Measurements from ENCODE around the gene AKR1B15.

Gene AKR1B15

GRCh38 chr7:134548877-134549276, at the start of gene AKR1B15:
AKR1B15 (plus strand) TSS chr7:134549110; CDS start chr7:134564620, 15,510 bp downstream.
- DNase-seq (peak; percentile 40), ATAC-seq (replicated peaks) (peak; percentile 64 to 89)
- Mint-ChIP-seq H3K4me3 (no peak within 1 kb of the TSS), H3K4me1 (peaks cover 6 to 7% of the 10 kb centered on the region in 2 donors), H3K9me3 (no peaks in the 10 kb centered on the region), H3K27me3 (peaks cover 23 to 35% of the 10 kb centered on the region in 2 donors), H3K36me3 (no peaks in the 10 kb centered on the region), H3K27ac (peak within 1 kb of the TSS; percentile 20)

DNA sequence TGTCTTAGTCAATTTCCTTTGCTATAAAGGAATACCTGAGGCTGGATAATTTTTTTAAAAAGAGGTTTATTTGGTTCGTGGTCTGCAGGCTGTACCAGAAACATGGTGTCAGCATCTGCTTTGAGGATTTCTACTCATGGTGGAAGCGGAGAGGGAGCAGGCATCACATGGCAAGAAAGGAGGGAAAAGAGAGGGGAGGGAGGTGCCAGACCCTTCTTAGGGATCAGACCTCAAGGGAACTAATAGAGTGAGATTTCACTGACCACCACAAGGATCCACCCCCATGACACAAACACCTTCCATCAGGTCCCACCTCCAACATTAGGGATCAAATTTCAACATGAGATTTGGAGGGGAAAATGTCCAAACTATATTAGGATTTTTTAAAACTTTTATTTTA, 48.5 kb upstream of the AKR1B15 start:
- H3K27me3 Mint-ChIP-seq, result peaks cover 13 to 23% of the 10 kb centered on the region in 2 donors
- DNase-seq (no peak), ATAC-seq (replicated peaks) (no peak)
- H3K36me3 Mint-ChIP-seq, result no peaks in the 10 kb centered on the region
- peaks cover 0 to 2% of the 10 kb centered on the region in 2 donors for H3K4me1 Mint-ChIP-seq
- no peak overlapping the region for H3K4me3 Mint-ChIP-seq
- H3K27ac Mint-ChIP-seq, result no peak overlapping the region
- no peaks in the 10 kb centered on the region for H3K9me3 Mint-ChIP-seq

GRCh38 chr7:134500982-134501381, 47.9 kb upstream of the AKR1B15 start:
- H3K9me3 Mint-ChIP-seq, result no peaks in the 10 kb centered on the region
- no peak overlapping the region for H3K4me3 Mint-ChIP-seq
- H3K27ac Mint-ChIP-seq, result no peak overlapping the region
- H3K4me1 Mint-ChIP-seq, result no peaks in the 10 kb centered on the region
- DNase-seq (no peak), ATAC-seq (replicated peaks) (no peak)
- H3K27me3 Mint-ChIP-seq, result peaks cover 13 to 25% of the 10 kb centered on the region in 2 donors
- no peaks in the 10 kb centered on the region for H3K36me3 Mint-ChIP-seq

GRCh38 chr7:134502463-134503371, 46.2 kb upstream of the AKR1B15 start:
- H3K9me3 Mint-ChIP-seq, result no peaks in the 10 kb centered on the region
- H3K27ac Mint-ChIP-seq, result no peak overlapping the region
- no peak overlapping the region for H3K4me3 Mint-ChIP-seq
- ATAC-seq (replicated peaks) (no peak), DNase-seq (no peak)
- no peaks in the 10 kb centered on the region for H3K4me1 Mint-ChIP-seq
- H3K27me3 Mint-ChIP-seq, result peaks cover 13 to 25% of the 10 kb centered on the region in 2 donors
- H3K36me3 Mint-ChIP-seq, result no peaks in the 10 kb centered on the region

- Mint-ChIP-seq H3K27ac (no peak overlapping the region), H3K4me1 (no peaks in the 10 kb centered on the region), H3K9me3 (no peaks in the 10 kb centered on the region), H3K27me3 (peaks cover 7 to 20% of the 10 kb centered on the region in 2 donors), H3K36me3 (no peaks in the 10 kb centered on the region), H3K4me3 (no peak overlapping the region)
- DNase-seq, result no peak
- no peak for ATAC-seq (replicated peaks)
Observed at GRCh38 chr7:134504660-134505164, 44.2 kb upstream of the AKR1B15 start.

GRCh38 chr7:134505856-134506255, 43.1 kb upstream of the AKR1B15 start:
- no peak for DNase-seq

GRCh38 chr7:134509010-134509409, 39.9 kb upstream of the AKR1B15 start:
- Mint-ChIP-seq H3K36me3 (no peaks in the 10 kb centered on the region), H3K4me1 (no peaks in the 10 kb centered on the region), H3K27me3 (peaks cover 0 to 26% of the 10 kb centered on the region in 2 donors), H3K9me3 (no peaks in the 10 kb centered on the region), H3K4me3 (no peak overlapping the region), H3K27ac (no peak overlapping the region)
- DNase-seq, result no peak
- no peak for ATAC-seq (replicated peaks)

More at GRCh38 chr7:134505856-134506255, 43.1 kb upstream of the AKR1B15 start:
- Mint-ChIP-seq H3K9me3 (no peaks in the 10 kb centered on the region), H3K4me3 (no peak overlapping the region), H3K4me1 (no peaks in the 10 kb centered on the region), H3K36me3 (no peaks in the 10 kb centered on the region), H3K27me3 (peaks cover under 1 to 21% of the 10 kb centered on the region in 2 donors), H3K27ac (no peak overlapping the region)
- no peak for ATAC-seq (replicated peaks)

- no peaks in the 10 kb centered on the region for H3K9me3 Mint-ChIP-seq
- H3K27ac Mint-ChIP-seq, result no peak overlapping the region
- H3K27me3 Mint-ChIP-seq, result peaks cover 5 to 21% of the 10 kb centered on the region in 2 donors
- peaks cover 2 to 6% of the 10 kb centered on the region in 2 donors for H3K4me1 Mint-ChIP-seq
- H3K4me3 Mint-ChIP-seq, result no peak overlapping the region
- ATAC-seq (replicated peaks) (no peak), DNase-seq (no peak)
- no peaks in the 10 kb centered on the region for H3K36me3 Mint-ChIP-seq
Observed at GRCh38 chr7:134510646-134511045, 38.3 kb upstream of the AKR1B15 start.

DNA sequence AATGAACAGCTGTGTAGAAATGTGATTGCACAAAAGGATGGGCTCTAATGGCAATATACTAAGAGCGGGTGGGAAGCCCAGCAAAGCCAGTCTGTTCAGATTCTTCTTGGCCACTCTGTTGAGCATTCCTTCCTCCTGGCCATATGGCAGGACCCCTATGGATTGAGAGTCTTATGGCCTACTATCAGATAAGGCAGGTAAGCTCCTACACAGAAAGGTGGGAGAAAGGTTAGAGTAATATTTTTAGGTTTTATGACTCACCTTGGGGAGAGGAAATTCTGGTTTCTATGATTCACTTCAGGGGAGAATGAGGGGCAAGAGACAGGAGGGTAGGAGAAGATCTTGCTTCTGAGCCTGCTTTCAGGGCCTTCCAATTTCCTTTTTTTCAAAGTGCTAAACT, 36.6 kb upstream of the AKR1B15 start:
- no peak overlapping the region for H3K4me3 Mint-ChIP-seq
- DNase-seq, result no peak
- no peak overlapping the region for H3K27ac Mint-ChIP-seq
- H3K4me1 Mint-ChIP-seq, result peaks cover 2 to 6% of the 10 kb centered on the region in 2 donors
- no peaks in the 10 kb centered on the region for H3K9me3 Mint-ChIP-seq
- peaks cover 12 to 21% of the 10 kb centered on the region in 2 donors for H3K27me3 Mint-ChIP-seq
- no peaks in the 10 kb centered on the region for H3K36me3 Mint-ChIP-seq
- no peak for ATAC-seq (replicated peaks)

DNA sequence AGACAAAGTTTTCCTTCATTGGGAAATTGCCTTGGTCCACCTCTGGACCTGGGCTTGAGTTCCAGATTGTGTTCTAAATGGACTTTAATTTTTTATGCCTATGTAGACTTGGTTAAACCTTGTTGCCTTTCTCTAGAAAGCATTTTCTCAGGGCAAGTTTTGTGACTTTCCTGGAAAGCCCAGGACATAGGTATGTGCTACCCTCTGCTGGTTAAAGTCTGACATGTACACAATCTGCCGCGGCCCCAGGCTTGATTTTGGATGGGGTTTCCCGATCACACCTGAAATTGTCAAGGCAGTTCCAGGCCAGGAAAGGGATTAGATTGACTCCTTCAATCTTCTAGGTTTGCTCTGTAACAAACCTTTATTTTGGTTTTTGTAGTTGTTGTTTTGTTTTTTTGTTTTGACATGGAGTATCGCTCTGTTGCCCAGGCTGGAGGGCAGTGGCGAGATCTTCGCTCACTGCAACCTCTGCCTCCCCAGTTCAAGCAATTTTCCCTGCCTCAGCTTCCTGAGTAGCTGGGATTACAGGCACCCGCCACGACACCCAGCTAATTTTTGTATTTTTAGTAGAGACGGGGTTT, 35.6 kb upstream of the AKR1B15 start:
- peak; percentile 70 to 74 for ATAC-seq (replicated peaks)
- H3K27me3 Mint-ChIP-seq, result peaks cover 12 to 22% of the 10 kb centered on the region in 2 donors
- H3K4me3 Mint-ChIP-seq, result no peak overlapping the region
- no peaks in the 10 kb centered on the region for H3K9me3 Mint-ChIP-seq
- peak; percentile 4 for DNase-seq
- H3K27ac Mint-ChIP-seq, result no peak overlapping the region
- no peaks in the 10 kb centered on the region for H3K36me3 Mint-ChIP-seq
- H3K4me1 Mint-ChIP-seq, result peaks cover 2 to 6% of the 10 kb centered on the region in 2 donors

DNA sequence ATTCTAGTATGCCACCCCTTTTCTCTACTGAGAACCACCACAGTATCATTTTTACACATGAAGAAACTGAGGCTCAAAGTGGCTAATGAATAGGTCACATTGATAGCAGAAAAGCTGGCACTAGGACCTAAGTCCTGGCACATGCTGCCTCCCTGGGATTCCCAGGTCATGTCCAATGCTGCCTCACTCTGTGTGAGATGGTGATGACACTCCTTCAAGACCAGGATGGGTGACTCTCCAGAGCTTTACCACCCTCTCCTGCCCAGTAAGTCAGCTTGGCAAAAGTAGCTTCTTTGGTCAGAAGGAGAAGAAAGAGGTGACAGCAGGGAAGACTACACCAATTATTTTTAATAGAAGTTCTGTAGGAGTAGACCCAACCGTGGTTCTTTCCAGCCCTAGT, 34.8 kb upstream of the AKR1B15 start:
- ATAC-seq (replicated peaks), result peak in 1 of 2 donors; percentile 14
- Mint-ChIP-seq H3K27ac (no peak overlapping the region), H3K36me3 (no peaks in the 10 kb centered on the region), H3K4me1 (peaks cover 2 to 6% of the 10 kb centered on the region in 2 donors), H3K9me3 (no peaks in the 10 kb centered on the region), H3K4me3 (no peak overlapping the region), H3K27me3 (peaks cover 12 to 26% of the 10 kb centered on the region in 2 donors)
- no peak for DNase-seq

GRCh38 chr7:134514663-134515062, 34.2 kb upstream of the AKR1B15 start:
- no peaks in the 10 kb centered on the region for H3K9me3 Mint-ChIP-seq
- H3K36me3 Mint-ChIP-seq, result no peaks in the 10 kb centered on the region
- peak; percentile 9 for DNase-seq
- no peak overlapping the region for H3K4me3 Mint-ChIP-seq
- peaks cover 12 to 29% of the 10 kb centered on the region in 2 donors for H3K27me3 Mint-ChIP-seq
- ATAC-seq (replicated peaks), result peak; percentile 52 to 66
- no peak overlapping the region for H3K27ac Mint-ChIP-seq
- H3K4me1 Mint-ChIP-seq, result peaks cover 2 to 6% of the 10 kb centered on the region in 2 donors

DNA sequence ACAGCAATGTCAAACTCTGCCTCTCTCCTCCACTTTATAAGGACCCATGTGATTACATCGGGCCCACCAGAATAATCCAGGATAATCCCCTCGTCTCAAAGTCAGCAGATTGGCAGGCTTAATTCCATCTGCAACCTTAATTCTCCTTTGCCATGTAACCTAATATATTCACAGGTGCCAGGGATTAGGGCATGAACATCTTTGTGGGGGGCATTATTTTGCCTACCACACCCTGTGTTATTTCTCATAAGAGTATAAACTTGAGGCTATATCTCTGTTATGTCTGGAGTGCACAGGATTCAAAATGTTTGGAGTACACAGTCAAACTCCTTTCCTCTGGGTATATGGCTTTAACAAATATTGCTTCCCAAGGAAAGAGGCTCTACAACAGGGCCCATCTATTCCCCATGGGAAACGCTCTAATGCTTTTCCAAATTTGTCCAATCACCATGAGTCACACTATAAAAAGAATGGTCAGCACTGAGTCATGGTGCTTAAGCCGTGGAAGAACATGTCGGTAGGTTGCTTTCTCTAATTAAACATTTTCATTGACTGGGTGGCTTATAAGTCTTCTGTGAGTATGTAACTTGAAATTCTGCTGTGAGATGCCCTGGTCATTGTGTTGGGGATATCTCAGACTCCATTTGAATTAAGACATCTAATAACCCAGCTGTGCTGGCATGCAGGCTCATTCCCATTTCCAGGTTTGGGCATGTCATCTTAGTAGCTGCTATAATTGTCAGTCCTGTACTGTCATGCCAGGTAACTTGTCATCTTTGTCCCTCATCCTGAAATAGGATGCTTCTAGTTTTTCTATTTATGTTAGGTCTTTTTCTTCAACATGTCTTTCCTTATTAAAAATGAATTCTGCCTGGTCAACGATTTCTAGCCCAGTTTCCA, 33.1 kb upstream of the AKR1B15 start:
- no peak for ATAC-seq (replicated peaks)
- Mint-ChIP-seq H3K4me1 (peaks cover 2 to 6% of the 10 kb centered on the region in 2 donors), H3K27ac (no peak overlapping the region), H3K9me3 (no peaks in the 10 kb centered on the region), H3K4me3 (no peak overlapping the region), H3K36me3 (no peaks in the 10 kb centered on the region), H3K27me3 (peaks cover 16 to 29% of the 10 kb centered on the region in 2 donors)
- no peak for DNase-seq

GRCh38 chr7:134520130-134520529, 28.8 kb upstream of the AKR1B15 start:
- no peaks in the 10 kb centered on the region for H3K4me1 Mint-ChIP-seq
- H3K27ac Mint-ChIP-seq, result no peak overlapping the region
- DNase-seq, result no peak

More at GRCh38 chr7:134520130-134520529, 28.8 kb upstream of the AKR1B15 start:
- no peaks in the 10 kb centered on the region for H3K9me3 Mint-ChIP-seq
- ATAC-seq (replicated peaks), result no peak
- H3K36me3 Mint-ChIP-seq, result no peaks in the 10 kb centered on the region
- no peak overlapping the region for H3K4me3 Mint-ChIP-seq
- peaks cover 11 to 31% of the 10 kb centered on the region in 2 donors for H3K27me3 Mint-ChIP-seq

All from stimulated activated naive B cell treated with anti-CD40 and anti-IgM and Interleukin-4, amounts not matched to agents 10 μg/mL and 1 μg/mL and 100 μg/mL, for 72 hours (primary cell).